Left renal cortex interstitium (tissue), 4 donors: Measurements from ENCODE around the gene ZFAND2A. TPM values are rescaled to one million over a fixed set of nuclear protein-coding genes. Genes with fewer than 3 reads are reported as not detected.
"Not testable (repeated sequence)": the region's sequence is repeated elsewhere in the genome, so short reads cannot be mapped to it uniquely, and the experiment has no call there.

Source experiments
- DNase-seq, 4 donors: peaks; one replicate each; pipeline ENCODE4 v3.0.0-alpha.2; 2013; ENCODE audit warnings: low read depth in 4 of 4, low spot score in 2 of 4, missing footprints in 1 of 4
- polyA plus RNA-seq, 4 donors: library from polyadenylated mRNA; unstranded; fragments of 120-200 nt; gene quantifications; one replicate each; pipeline ENCODE4 v1.2.1, GENCODE V29; 2013; ENCODE audit not compliant: insufficient read length in 4 of 4

Gene ZFAND2A
- polyA plus RNA-seq, 4 donors = 18.6 to 25.9 (median 25.0) TPM

DNA sequence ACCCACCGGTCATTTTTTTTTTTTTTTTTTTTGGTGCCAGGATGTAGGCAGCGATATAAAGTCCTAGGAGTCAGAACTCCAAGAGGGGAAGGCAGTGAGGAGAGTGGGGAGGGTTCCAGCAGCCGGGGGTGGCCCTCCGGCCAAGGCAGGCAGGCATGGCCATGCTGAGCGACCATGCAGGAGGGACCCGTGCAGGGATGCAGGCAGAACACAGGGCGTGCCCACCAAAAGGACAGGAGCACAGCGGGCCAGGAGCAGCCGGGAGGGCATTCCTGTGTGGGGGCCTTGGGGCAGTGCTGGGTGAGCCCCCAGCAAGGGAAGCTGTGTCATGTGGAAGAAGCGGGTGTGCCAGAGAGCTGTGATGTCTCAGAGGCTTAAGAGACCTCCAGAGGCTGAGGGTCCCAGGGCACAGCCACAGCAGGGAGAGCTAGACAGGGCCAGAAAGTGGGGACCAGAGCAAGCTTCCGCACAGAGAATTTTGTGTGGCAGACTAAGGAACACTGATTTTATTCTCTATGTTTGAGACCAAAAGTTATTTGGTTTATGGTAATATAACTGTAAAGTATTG lies 5.7 kb downstream of the ZFAND2A start:
- no peak for DNase-seq

DNA sequence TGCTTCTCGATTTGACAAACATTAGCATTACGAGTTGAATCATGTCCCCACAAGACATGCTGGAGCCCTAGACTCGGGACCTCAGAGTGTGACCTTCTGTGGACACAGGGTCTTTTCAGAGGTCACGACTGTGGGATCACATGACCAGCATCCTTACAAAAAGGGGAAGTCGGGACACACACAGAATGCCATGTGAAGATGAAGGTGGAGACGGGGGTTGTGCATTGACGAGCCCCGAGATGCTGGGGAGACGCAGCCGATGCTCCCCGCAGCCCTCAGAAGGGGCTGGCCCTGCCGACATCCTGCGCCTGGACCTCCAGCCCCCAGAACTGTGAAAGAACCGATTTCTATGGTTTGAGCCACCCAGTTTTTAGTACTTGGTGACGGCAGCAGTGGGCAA lies 7.5 kb downstream of the ZFAND2A start:
- DNase-seq = no peak

DNA sequence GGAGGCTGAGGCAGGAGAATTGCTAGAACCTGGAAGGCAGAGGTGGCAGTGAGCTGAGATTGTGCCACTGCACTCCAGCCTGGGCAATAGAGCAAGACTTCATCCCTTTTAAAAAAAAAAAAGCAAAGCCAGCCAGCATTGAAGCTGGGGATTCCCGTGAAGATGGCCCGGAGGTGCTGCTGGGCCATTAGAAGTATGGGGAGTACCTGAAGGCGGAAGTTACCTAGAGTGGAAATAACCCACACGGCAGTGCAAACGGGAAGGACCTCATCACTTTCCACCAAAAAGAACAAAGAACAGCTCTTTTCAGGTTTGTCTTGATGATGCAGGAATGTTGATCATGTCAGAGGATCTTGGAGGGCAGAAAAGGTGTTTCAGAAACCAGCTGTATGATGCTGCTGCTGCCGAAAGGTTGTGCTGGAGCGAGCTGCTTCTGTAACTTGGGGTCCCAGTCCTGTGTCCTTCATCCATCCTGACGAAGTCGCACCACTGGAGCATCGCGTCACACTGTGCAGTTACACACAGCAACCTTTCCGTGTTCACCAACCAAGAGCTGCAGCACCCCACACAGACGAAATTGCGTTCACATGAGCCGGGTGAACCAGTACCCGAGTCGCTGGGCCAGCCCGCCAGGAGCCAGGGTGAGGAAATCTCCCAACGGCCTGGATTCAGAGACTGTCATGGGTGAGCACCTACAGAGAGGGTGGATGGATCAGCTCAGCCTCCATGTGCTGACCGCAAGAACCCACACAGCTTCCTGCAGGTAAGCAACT lies 8.2 kb downstream of the ZFAND2A start:
- DNase-seq = no peak

DNA sequence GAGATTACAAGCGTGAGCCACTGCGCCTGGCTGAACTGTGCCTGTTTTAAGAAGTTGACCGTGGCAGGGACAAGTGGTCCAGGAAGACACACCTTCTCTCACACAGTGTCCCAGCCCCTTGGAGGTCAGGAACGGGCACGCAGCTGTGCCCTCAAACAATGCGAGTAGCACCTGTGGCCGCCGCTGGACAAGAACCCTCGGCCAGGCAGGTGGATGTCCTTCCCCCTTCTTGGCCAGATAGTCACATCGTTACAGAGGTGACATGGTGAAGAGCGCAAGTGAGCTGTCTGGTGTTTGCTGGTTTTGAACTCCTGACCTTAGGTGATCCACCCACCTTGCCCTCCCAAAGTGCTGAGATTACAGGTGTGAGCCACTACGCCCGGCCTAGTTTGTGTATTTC lies 8.8 kb downstream of the ZFAND2A start:
- DNase-seq = no peak

DNA sequence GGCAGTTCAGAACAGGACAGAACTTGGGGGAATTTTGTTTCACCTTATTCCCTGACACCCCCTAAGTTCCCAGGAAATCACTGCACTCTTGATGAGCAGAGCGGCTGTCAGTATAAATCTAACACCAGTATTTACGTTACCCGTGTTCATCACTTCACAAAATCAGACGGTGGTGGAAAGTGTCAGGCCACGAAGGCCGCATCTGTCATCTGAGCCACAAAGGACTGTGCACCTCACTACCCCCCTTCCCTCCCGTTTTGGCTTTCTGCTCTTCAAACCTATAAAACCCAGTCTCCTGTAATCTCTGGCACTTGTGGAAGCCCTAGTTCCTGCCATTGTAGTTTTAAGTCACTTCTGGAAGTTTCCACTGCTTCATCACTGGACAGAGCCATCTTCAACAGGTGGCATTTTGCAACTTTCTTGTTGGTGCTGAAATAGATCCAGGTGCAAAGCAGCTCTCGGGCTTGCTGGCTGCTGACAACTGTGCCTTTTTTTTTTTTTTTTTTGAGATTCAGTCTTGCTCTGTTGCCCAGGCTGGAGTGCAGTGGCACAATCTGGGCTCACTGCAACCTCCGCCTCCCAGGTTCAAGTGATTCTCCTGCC lies 9.5 kb downstream of the ZFAND2A start:
- DNase-seq = no peak

DNA sequence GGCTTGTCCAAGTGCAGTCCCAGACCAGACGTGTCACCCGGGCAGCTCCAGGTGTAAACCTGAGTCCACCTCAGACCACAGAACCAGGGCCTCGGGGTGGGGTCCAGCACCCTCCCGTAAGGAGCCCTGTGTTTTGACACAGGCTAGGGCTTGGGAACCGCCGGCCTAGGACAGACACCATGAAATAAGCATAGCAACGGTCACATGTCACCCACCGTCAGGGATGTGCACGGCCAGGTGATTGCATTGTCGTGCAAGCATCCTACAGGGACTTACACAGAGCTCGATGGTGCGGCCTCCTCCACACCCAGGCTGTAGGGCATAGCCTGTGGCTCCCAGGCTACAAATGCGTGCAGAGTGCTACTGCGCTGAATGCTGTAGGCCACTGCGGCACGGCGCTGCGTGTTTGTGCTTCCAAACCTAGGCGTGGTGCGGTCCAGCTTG lies 10.6 kb downstream of the ZFAND2A start:
- no peak for DNase-seq

DNA sequence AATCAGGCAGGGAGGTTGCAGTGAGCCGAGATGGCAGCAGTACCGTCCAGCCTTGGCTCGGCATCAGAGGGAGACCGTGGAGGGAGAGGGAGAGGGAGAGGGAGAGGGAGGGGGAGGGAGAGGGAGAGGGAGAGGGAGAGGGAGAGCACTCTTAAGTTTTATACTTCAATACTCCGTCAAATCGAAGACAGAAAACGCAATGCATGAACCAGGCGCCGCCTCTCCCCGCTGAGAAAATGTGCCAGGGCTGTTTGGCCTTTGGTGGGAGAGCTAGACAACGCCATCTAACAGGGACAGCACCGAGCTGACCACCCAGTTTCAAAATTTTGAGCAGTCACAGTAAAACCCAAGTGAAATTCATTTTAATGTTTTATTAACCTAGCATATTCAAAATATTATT lies 12.1 kb downstream of the ZFAND2A start:
- not testable (repeated sequence) for DNase-seq

DNA sequence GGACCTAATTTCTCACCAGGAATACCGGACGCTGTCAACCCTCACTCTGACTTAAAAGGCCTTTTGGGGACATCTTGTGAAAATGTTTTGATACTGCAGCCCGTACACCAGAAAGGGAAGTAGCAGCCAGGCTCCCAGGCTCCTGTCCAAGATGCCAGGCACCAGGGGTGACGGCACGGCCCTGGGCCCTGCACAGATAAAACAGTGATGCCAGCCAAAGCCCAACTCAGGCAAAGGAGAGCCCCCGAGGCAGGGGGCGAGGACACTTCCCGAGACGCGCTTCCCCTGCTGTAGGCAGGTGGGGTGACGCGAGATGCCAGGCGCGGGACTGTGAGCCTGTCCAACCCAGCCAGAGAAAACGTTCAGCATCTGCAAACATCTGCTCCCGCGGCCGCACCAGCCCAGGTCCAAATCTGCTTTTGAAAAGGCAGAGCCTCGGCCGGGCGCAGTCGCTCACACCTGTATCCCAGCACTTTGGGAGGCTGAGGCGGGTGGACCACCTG lies 15.7 kb downstream of the ZFAND2A start:
- DNase-seq = no peak

DNA sequence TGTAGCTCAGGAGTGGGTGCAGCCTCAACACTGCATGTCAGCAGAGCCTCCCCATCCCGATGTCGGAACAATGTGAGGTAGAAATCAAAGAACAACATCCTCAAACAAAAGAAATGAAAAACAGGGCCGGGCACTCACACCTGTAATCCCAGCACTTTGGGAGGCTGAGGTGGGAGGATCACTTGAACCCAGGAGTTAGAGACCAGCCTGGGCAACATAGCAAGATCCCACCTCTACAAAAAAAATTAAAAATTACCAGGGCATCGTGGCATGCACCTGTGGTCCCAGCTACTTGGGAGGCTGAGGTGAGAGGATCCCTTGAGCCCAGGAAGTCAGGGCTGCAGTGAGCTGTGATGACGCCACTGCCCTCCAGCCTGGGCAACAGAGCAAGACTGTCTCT lies 17.0 kb downstream of the ZFAND2A start:
- DNase-seq = not testable (repeated sequence)

DNA sequence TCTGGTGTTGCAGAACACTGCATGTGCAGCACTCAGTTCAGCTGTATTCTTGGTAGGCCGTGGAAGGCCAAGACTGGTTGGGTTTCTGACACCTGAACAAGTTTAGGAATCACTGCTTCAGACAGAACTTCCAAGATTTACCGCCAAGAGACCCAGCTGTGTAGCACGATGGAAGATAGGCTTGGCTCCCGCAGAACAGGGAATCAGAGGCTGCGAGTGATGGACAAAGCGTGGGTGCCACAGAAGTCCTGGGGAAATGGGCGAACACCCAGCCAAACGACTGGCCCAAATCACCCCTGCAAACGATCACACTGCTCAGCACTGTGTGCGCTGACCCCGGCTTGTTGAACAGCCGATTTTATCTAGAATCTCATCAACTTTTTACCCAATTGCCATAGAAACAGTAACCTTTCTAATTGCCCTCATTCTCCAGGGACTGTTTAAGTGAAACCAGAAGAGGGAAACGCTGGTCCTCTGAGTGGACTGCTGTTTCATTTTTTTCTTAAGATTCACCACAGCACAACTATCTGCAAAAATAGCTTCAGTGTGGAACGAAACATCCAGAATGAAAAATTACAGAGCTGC lies 17.9 kb downstream of the ZFAND2A start:
- no peak for DNase-seq

DNA sequence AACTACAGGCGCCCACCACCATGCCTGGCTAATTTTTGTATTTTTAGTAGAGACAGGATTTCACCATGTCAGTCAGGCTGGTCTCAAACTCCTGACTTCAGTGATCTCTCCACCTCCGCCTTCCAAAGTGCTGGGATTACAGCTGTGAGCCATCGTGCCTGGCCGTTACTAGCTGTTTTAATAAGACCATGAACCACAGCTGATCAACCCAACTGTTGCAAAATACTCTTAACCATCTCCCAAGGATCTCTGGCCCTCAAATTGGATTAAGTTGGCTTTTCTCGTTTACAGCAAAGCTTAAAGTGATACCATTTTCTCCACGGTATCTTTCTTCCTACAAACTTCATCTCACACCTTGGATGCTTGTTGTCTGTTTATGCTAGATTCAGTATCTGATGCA lies 18.3 kb downstream of the ZFAND2A start:
- no peak for DNase-seq

DNA sequence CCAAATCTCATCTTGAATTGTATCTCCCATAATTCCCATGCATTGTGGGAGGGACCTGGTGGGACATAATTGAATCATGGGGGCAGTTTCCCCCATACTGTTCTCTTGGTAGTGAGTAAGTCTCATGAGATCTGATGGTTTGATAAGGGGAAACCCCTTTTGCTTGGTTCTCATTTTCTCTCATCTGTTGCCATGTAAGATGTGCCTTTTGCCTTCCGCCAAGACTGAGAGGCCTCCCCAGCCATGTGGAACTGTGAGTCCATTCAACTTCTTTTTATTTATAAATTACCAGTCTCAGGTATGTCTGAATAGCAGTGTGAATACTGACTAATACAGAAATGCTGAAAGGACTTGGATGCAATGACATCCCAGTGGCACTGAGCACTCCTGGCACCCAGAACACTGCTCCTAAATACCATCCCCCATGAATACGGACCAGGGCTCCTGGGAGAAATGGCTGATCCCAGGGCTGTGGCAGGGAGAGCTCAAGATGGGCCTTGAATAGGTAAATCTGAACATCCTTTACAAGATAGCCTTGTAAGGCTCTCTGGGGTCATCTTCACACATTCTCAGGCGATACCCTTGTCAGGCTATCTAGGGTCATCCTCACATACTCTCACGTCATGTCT lies 19.4 kb downstream of the ZFAND2A start:
- no peak for DNase-seq

DNA sequence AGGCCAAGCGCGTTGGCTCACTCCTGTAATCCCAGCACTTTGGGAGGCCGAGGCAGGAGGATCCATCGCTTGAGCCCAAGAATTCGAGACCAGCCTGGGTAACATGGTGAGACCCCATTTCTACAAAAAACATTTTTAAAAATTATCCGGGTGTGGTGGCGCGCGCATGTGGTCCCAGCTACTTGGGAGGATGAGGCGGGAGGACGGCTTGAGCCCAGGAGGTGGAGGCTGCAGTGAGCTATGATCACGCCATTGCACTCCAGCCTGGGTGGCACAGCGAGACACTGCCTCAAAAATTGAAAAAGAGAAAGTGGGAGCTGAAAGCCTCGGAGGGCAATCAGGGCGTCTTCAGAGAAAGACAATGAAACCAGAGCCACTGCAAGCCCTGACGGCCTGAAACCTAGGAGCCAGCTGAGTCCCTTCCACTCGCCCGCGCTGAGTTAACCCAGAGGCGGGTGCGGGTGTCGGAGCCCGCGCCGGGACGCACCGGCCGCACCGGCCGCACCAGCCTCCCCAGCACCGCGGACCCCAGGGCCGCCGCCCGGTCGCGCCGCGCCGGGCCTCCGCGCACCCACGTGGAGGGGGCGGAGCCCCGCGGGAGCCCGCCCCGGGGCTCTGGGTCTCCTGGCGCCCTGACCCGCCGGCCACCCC lies 22.4 kb downstream of the ZFAND2A start:
- no peak for DNase-seq

DNA sequence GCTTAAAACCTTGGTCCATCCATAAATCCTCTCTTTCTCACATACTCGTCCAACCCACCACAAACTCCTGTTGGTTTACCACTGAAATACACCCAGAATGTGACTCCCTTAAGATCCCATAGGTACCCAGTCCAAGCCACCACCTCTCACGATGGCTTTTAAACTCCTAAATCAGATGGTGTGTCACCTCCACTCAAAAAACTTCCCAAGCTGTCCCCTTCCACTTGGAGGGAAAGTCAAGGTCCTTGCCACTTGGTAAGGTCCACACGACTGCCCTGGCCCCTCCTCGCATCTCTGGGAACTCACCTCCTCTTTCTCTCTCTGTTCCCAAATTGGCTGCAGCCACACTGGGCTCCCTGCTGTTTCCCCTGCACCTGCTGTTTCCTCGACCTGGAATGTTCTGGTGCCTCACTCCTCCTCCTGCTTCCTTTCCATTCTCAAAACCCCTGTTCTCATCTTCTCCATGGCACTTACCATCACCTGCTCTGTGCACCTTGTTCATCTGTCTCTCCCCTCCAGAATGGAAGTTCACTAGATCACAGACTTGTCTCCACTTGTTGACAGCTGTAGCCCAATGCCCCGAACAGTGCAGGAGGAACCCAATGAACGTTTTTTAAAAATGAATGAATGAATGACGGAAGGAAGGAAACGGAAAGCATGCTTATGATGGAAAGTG lies 23.0 kb downstream of the ZFAND2A start:
- no peak for DNase-seq

DNA sequence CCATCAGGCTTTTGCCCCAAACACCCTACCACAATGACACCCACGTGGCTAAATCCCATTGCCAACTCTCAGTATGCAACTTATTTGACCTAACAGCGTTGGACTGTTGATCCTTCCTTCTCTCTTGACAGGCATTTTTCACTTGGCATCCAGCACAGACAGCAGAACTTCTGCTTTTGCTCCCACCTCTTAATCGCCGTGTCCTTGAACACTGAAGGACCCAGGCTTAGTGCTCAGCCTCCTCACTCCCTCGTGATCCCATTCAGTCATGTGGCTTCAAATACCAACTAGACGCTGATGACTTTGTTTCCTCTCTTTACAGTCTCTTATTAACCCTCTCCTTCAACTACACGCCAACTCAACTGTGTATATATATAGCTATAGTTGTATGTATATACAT lies 25.0 kb downstream of the ZFAND2A start:
- no peak for DNase-seq

DNA sequence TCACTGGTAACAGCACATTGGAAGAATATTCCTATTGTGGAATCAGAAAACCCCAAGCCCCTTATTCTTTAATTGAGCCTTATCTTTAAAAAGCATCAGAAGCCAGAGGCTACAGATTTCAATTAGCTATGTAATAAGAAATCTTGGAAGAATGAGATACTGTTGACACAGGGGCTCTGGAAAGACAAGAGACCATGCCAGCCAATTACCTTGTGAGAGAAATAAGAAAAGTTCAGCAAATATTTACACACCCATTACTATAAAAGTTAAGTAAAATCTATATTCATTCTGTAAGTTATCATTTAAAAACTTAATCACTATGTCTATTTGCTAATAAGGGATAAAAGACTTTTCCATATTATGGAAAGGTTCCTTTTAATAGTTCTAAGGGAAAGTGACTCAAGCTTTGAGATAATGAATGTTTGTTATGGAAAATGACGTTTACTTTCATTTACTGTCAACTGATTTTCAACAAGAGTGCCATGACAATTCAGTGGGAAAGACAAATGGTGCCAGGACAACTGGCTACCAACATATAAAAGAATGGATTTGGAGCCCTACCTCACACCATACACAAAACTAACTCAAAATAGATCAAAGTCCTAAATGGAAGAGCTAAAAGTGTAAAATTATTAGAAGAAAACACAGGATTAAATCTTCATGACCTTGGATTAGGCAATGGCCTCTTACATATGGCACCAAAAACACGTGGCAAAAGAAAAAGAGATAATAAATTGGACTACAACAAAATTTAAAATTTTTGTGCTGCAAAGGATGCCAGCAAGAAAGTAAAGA lies 28.3 kb downstream of the ZFAND2A start:
- no peak for DNase-seq

DNA sequence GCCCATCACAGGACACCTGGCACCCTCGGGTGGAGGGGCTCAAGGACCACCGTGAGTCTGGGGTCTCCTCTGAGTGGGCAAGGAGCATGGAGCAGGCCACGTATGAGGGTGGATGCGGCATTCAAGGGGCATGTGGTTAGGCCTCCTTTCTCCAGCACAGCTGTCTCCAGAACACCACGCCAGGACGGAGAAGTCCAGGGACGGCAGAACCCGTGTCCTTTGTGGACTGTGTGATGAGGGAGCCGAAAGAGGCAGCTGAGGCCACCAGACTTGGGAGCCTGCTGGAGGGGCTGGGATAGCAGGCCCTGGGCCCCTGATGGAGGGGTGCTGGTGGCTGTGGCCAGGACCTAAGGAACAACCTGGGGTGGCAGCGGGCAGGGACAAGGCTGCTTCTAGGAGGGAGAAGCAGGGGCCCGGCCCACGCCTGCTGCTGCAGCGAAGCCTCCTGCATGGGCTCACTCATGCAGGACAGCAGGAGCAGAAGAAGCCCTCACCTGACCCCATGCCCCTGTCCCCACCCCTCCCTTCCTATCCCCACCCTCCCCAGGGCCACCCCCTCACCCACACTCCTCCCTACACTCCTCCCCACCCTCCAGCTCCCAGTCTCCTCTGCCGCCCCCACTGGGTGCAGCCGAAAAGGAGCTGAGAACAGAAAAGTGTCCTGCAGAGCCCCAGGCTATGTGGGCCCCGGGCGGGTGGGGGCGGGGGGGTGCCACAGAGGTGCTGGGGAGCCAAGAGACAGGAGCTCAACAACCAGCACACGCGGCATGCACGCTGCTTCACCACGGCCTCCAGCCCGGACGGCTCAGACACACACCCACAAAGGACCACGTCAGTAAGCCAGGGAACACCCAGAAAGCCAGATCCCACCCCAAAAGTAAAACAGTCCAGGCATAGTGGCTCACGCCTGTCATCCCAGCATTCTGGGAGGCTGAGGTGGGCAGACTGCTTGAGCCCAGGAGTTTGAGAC lies 29.7 kb downstream of the ZFAND2A start:
- DNase-seq = no peak

DNA sequence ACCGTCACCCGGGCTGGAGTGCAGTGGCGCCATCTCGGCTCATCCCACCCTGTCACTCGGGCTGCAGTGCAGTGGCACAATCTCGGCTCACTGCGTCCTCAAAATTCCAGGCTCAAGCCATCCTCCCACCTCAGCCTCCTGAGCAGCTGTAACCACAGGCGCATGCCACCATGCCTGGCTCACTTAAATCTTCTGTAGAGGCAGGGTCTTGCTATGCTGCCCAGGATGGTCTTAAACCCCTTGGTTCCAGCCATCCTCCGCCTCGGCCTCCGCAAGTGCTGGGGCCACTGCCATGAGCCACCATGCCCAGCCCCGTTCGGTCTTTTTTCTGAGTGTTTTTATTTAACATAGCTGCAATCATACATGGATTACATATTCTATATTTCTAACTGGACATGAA lies 30.6 kb downstream of the ZFAND2A start:
- no peak for DNase-seq
